ENCODE results near the gene LAD1.

DNA sequence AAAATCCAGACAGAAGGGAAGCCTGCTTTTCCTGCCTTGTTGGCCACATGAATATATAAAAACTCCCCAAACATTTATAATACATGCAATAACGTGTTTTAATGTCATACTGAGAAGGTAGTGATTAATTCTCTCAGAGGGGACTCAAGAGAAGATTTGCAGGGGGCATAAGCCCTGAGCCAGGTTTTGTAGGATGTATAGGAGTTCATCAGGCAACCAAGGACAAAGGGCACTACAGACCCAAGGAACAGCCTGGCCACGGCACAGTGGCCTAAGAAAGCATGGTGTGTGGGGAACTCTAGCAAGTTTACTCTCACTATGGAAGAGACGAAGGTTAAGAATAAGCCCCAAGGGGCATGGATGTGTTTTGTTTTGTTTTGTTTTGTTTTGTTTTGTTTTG, 37.8 kb upstream of the LAD1 start:
- TF ChIP-seq, protein P1, sequence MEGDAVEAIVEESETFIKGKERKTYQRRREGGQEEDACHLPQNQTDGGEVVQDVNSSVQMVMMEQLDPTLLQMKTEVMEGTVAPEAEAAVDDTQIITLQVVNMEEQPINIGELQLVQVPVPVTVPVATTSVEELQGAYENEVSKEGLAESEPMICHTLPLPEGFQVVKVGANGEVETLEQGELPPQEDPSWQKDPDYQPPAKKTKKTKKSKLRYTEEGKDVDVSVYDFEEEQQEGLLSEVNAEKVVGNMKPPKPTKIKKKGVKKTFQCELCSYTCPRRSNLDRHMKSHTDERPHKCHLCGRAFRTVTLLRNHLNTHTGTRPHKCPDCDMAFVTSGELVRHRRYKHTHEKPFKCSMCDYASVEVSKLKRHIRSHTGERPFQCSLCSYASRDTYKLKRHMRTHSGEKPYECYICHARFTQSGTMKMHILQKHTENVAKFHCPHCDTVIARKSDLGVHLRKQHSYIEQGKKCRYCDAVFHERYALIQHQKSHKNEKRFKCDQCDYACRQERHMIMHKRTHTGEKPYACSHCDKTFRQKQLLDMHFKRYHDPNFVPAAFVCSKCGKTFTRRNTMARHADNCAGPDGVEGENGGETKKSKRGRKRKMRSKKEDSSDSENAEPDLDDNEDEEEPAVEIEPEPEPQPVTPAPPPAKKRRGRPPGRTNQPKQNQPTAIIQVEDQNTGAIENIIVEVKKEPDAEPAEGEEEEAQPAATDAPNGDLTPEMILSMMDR (IDR thresholded peaks at IDR 0.05; ENCODE audit: low read depth, low read length, poor library complexity, severe bottlenecking), result no peak
- no peak for TF ChIP-seq EZH2phosphoT487 (IDR thresholded peaks at IDR 0.05; ENCODE audit: borderline replicate concordance, low read length)

Measured in DOHH2 (cell line).